WTC11 (cell line): Measurements from ENCODE around the gene PSMB10. TPM values are rescaled to one million over a fixed set of nuclear protein-coding genes. Genes with fewer than 3 reads are reported as not detected.

Experiments
- ATAC-seq: fragments of 200-7000 bp; cut with Tn5 transposase; 2 replicates; pipeline ENCODE4 v1.10.0; 2021; ENCODE audit warnings: mild to moderate bottlenecking, moderate library complexity
- CTCF ChIA-PET: fragments of 300-600 bp; sonication (Branson Sonifier 250); formaldehyde crosslinking; loops from one replicate; lab custom pipeline; 2021; ENCODE audit warnings: antibody characterized with exemption; lab: Charles Lee
- POLR2A ChIA-PET: fragments of 350-600 bp; sonication (Branson Sonifier 250); formaldehyde crosslinking; loops from one replicate; lab custom pipeline; 2021; ENCODE audit warnings: antibody characterized with exemption; lab: Charles Lee
- DNase-seq: peaks from one replicate; pipeline ENCODE4 v3.0.0; 2021; ENCODE audit warnings: low spot score
- H3K27ac Mint-ChIP-seq: 2 replicates; pipeline ENCODE4 v1.8.0; 2021; ENCODE audit warnings: mixed read lengths
- H3K27me3 Mint-ChIP-seq: 2 replicates; pipeline ENCODE4 v1.8.0; 2021; ENCODE audit warnings: low read depth, mild to moderate bottlenecking, moderate library complexity, mixed read lengths
- H3K36me3 Mint-ChIP-seq: 2 replicates; pipeline ENCODE4 v1.8.0; 2021; ENCODE audit warnings: mixed read lengths
- H3K4me1 Mint-ChIP-seq: 2 replicates; pipeline ENCODE4 v1.8.0; 2022; ENCODE audit warnings: mixed read lengths
- H3K4me3 Mint-ChIP-seq: 2 replicates; pipeline ENCODE4 v1.8.0; 2021; ENCODE audit warnings: mild to moderate bottlenecking, moderate library complexity, mixed read lengths
- H3K9me3 Mint-ChIP-seq: 2 replicates; pipeline ENCODE4 v1.8.0; 2021; ENCODE audit warnings: mixed read lengths
- CREM ChIP-seq: sonication (generic); formaldehyde crosslinking; IDR thresholded peaks from 2 replicates; pipeline ENCODE4 v1.8.1; 2022; ENCODE audit warnings: mild to moderate bottlenecking, missing genetic modification reagents, moderate library complexity
- EMX1 ChIP-seq: fragments of 250-450 bp; sonication (Bioruptor Pico); IDR thresholded peaks from 2 replicates; pipeline ENCODE4 v1.8.0; 2021; ENCODE audit warnings: mild to moderate bottlenecking
- ESRRA ChIP-seq: sonication (generic); formaldehyde crosslinking; IDR thresholded peaks from 2 replicates; pipeline ENCODE4 v1.8.1; 2022; ENCODE audit warnings: mild to moderate bottlenecking, missing genetic modification reagents, borderline replicate concordance
- GRHL2 ChIP-seq: fragments of 250-450 bp; sonication (Bioruptor Pico); IDR thresholded peaks from 2 replicates; pipeline ENCODE4 v1.8.0; 2022; ENCODE audit warnings: mild to moderate bottlenecking, moderate library complexity; ENCODE audit not compliant: insufficient replicate concordance, severe bottlenecking
- HMGA2 ChIP-seq: fragments of 250-450 bp; sonication (Bioruptor Pico); IDR thresholded peaks from 2 replicates; pipeline ENCODE4 v1.4.0; 2021; ENCODE audit warnings: mild to moderate bottlenecking, moderate library complexity
- JUN ChIP-seq: sonication (generic); formaldehyde crosslinking; IDR thresholded peaks from 2 replicates; pipeline ENCODE4 v1.8.0; 2023; ENCODE audit warnings: mild to moderate bottlenecking, missing genetic modification reagents
- MYBL2 ChIP-seq: sonication (generic); formaldehyde crosslinking; IDR thresholded peaks from 2 replicates; pipeline ENCODE4 v1.8.1; 2023; ENCODE audit warnings: mild to moderate bottlenecking, moderate library complexity, missing genetic modification reagents
- NFE2L1 ChIP-seq: sonication (generic); formaldehyde crosslinking; IDR thresholded peaks from 2 replicates; pipeline ENCODE4 v1.8.1; 2023; ENCODE audit warnings: missing genetic modification reagents
- PRRX2 ChIP-seq: fragments of 250-450 bp; sonication (Bioruptor Pico); IDR thresholded peaks from 2 replicates; pipeline ENCODE4 v1.8.0; 2021; ENCODE audit warnings: mild to moderate bottlenecking
- SMAD4 ChIP-seq: sonication (generic); formaldehyde crosslinking; IDR thresholded peaks from 2 replicates; pipeline ENCODE4 v1.8.0; 2022; ENCODE audit warnings: mild to moderate bottlenecking, missing genetic modification reagents
- SP1 ChIP-seq: sonication (generic); formaldehyde crosslinking; conservative IDR thresholded peaks from 2 replicates; pipeline ENCODE4 v1.8.1; 2022; ENCODE audit warnings: missing genetic modification reagents
- TEAD1 ChIP-seq: sonication (generic); formaldehyde crosslinking; IDR thresholded peaks from 2 replicates; pipeline ENCODE4 v1.8.0; 2022; ENCODE audit warnings: mild to moderate bottlenecking, missing genetic modification reagents
- TP53 ChIP-seq: sonication (generic); formaldehyde crosslinking; IDR thresholded peaks from 2 replicates; pipeline ENCODE4 v1.8.1; 2023; ENCODE audit warnings: mild to moderate bottlenecking, missing genetic modification reagents
- ZBTB21 ChIP-seq: sonication (generic); formaldehyde crosslinking; IDR thresholded peaks from 2 replicates; pipeline ENCODE4 v1.8.1; 2023; ENCODE audit warnings: mild to moderate bottlenecking, missing genetic modification reagents, borderline replicate concordance
- ZNF396 ChIP-seq: fragments of 250-450 bp; sonication (Bioruptor Pico); IDR thresholded peaks from 2 replicates; pipeline ENCODE4 v1.8.0; 2021; ENCODE audit warnings: mild to moderate bottlenecking, moderate library complexity, borderline replicate concordance
- total RNA-seq: library from RNA; stranded (reverse); gene quantifications from 3 replicates; pipeline ENCODE4 v1.2.3, GENCODE V29; 2021
- TF ChIP-seq, protein P1 (sequence below): sonication (generic); formaldehyde crosslinking; IDR thresholded peaks from 2 replicates; pipeline ENCODE4 v1.8.0; 2022; ENCODE audit warnings: mild to moderate bottlenecking, missing genetic modification reagents
- TF ChIP-seq, protein P2 (sequence below): fragments of 250-450 bp; sonication (Bioruptor Pico); IDR thresholded peaks from 2 replicates; pipeline ENCODE4 v1.9.0; 2021; ENCODE audit warnings: mild to moderate bottlenecking
- TF ChIP-seq, protein P3 (sequence below): sonication (generic); formaldehyde crosslinking; IDR thresholded peaks from 2 replicates; pipeline ENCODE4 v1.8.1; 2022; ENCODE audit warnings: mild to moderate bottlenecking, missing genetic modification reagents, moderate library complexity, borderline replicate concordance
- TF ChIP-seq, protein P4 (sequence below): fragments of 250-450 bp; sonication (Bioruptor Pico); IDR thresholded peaks from 2 replicates; pipeline ENCODE4 v1.9.0; 2021; ENCODE audit warnings: mild to moderate bottlenecking
- TF ChIP-seq, protein P5 (sequence below): sonication (generic); formaldehyde crosslinking; IDR thresholded peaks from 2 replicates; pipeline ENCODE4 v1.8.1; 2022; ENCODE audit warnings: mild to moderate bottlenecking, moderate library complexity, missing genetic modification reagents

PSMB10 gene
- total RNA-seq, 1 experiment from 2014 or later, result 40.9 TPM

DNA sequence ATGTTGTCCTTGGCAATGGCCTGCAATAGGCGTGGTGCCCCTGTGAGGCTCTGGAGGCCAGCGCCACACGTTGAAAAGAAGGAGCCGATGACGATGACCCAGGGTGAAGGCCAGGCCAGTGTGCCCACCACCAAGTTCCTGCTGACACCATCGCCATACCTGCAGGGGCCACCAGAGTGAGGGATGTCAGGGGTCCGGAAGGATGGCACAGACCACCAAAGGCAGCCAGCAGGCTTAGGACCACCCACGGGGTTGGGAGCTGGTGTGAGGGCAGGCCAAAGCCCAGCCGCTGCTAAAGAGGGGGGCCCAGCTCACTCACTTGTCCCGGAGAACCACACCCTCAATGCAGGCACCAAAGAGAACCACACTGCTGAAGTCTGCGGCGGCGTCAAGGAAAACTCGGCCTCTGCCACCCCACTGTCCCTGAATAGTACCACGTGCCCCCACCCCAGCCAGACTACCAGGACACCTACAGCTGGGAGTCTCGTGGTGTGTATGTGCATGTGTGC lies 13.7 kb upstream of the PSMB10 start:
- no peaks in the 10 kb centered on the region for H3K9me3 Mint-ChIP-seq
- DNase-seq (no peak), ATAC-seq (no peak)
- H3K4me1 Mint-ChIP-seq, result no peaks in the 10 kb centered on the region
- no peak overlapping the region for H3K27ac Mint-ChIP-seq
- ChIA-PET POLR2A (no interaction called here), CTCF (interaction anchor here (1.1 kb wide), 3 partner anchors 8 to 134 kb away, joined by 3 to 4 read pairs (median 3); no protein-coding TSS in a partner anchor)
- H3K36me3 Mint-ChIP-seq, result peaks cover 46% of the 10 kb centered on the region
- H3K27me3 Mint-ChIP-seq, result no peaks in the 10 kb centered on the region
- no peak overlapping the region for H3K4me3 Mint-ChIP-seq
- no peak for TF ChIP-seq PRRX2
- no peak for TF ChIP-seq HMGA2 (CRISPR knock-in tag)
- TF ChIP-seq, protein P1, sequence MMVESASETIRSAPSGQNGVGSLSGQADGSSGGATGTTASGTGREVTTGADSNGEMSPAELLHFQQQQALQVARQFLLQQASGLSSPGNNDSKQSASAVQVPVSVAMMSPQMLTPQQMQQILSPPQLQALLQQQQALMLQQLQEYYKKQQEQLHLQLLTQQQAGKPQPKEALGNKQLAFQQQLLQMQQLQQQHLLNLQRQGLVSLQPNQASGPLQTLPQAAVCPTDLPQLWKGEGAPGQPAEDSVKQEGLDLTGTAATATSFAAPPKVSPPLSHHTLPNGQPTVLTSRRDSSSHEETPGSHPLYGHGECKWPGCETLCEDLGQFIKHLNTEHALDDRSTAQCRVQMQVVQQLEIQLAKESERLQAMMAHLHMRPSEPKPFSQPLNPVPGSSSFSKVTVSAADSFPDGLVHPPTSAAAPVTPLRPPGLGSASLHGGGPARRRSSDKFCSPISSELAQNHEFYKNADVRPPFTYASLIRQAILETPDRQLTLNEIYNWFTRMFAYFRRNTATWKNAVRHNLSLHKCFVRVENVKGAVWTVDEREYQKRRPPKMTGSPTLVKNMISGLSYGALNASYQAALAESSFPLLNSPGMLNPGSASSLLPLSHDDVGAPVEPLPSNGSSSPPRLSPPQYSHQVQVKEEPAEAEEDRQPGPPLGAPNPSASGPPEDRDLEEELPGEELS (CRISPR knock-in tag), result no peak
- TF ChIP-seq, protein P2, sequence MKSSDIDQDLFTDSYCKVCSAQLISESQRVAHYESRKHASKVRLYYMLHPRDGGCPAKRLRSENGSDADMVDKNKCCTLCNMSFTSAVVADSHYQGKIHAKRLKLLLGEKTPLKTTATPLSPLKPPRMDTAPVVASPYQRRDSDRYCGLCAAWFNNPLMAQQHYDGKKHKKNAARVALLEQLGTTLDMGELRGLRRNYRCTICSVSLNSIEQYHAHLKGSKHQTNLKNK (CRISPR knock-in tag), result no peak

DNA sequence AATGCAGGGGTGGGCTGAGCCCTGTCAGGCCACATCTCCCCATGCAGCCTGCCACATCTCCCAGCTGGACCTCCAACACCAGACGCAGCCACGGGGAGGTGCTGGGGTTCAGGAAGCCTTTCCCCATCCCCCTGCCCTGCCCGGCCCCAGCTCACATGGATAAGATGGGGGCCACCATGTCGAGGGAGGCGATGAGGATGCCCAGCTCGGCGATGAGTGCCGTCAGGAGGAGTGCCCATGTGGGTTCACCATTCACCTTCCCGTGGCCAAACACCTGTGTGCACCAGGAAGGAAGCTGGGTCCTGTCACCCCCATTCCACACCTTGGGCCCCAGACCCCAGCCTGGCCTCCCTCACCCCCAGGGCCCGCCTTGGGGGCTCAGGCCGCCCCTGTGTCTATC lies 13.0 kb upstream of the PSMB10 start:
- TF ChIP-seq GRHL2 (CRISPR knock-in tag), result no peak
- no peak for TF ChIP-seq ESRRA (CRISPR knock-in tag)
- no peak for TF ChIP-seq ZBTB21 (CRISPR knock-in tag)
- TF ChIP-seq CREM, result no peak
- TF ChIP-seq NFE2L1 (CRISPR knock-in tag), result no peak
- TF ChIP-seq TP53 (CRISPR knock-in tag), result no peak
- TF ChIP-seq ZNF396, result no peak
- TF ChIP-seq, protein P3, sequence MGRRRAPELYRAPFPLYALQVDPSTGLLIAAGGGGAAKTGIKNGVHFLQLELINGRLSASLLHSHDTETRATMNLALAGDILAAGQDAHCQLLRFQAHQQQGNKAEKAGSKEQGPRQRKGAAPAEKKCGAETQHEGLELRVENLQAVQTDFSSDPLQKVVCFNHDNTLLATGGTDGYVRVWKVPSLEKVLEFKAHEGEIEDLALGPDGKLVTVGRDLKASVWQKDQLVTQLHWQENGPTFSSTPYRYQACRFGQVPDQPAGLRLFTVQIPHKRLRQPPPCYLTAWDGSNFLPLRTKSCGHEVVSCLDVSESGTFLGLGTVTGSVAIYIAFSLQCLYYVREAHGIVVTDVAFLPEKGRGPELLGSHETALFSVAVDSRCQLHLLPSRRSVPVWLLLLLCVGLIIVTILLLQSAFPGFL (CRISPR knock-in tag), result no peak
- TF ChIP-seq EMX1, result no peak
- TF ChIP-seq, protein P4, sequence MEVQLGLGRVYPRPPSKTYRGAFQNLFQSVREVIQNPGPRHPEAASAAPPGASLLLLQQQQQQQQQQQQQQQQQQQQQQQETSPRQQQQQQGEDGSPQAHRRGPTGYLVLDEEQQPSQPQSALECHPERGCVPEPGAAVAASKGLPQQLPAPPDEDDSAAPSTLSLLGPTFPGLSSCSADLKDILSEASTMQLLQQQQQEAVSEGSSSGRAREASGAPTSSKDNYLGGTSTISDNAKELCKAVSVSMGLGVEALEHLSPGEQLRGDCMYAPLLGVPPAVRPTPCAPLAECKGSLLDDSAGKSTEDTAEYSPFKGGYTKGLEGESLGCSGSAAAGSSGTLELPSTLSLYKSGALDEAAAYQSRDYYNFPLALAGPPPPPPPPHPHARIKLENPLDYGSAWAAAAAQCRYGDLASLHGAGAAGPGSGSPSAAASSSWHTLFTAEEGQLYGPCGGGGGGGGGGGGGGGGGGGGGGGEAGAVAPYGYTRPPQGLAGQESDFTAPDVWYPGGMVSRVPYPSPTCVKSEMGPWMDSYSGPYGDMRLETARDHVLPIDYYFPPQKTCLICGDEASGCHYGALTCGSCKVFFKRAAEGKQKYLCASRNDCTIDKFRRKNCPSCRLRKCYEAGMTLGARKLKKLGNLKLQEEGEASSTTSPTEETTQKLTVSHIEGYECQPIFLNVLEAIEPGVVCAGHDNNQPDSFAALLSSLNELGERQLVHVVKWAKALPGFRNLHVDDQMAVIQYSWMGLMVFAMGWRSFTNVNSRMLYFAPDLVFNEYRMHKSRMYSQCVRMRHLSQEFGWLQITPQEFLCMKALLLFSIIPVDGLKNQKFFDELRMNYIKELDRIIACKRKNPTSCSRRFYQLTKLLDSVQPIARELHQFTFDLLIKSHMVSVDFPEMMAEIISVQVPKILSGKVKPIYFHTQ (CRISPR knock-in tag), result no peak
- TF ChIP-seq SMAD4, result no peak
- TF ChIP-seq, protein P5, sequence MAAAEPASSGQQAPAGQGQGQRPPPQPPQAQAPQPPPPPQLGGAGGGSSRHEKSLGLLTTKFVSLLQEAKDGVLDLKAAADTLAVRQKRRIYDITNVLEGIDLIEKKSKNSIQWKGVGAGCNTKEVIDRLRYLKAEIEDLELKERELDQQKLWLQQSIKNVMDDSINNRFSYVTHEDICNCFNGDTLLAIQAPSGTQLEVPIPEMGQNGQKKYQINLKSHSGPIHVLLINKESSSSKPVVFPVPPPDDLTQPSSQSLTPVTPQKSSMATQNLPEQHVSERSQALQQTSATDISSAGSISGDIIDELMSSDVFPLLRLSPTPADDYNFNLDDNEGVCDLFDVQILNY (CRISPR knock-in tag), result no peak
- no peak for TF ChIP-seq SP1
- no peak for TF ChIP-seq PRRX2
- TF ChIP-seq TEAD1 (CRISPR knock-in tag), result no peak
- no peak for TF ChIP-seq MYBL2 (CRISPR knock-in tag)
- no peak for TF ChIP-seq JUN
- TF ChIP-seq, all 79 proteins: peak for 0
- no peaks in the 10 kb centered on the region for H3K9me3 Mint-ChIP-seq
- H3K36me3 Mint-ChIP-seq, result peaks cover 44% of the 10 kb centered on the region
- no peaks in the 10 kb centered on the region for H3K27me3 Mint-ChIP-seq
- DNase-seq (no peak), ATAC-seq (no peak)
- H3K27ac Mint-ChIP-seq, result no peak overlapping the region
- ChIA-PET POLR2A (no interaction called here), CTCF (interaction anchor here (1.0 to 1.1 kb wide), 3 partner anchors 66 to 133 kb away, joined by 3 read pairs; no protein-coding TSS in a partner anchor)
- H3K4me1 Mint-ChIP-seq, result no peaks in the 10 kb centered on the region
- H3K4me3 Mint-ChIP-seq, result no peak overlapping the region
